GM18858 (cell line): Measurements from ENCODE around the gene MITF.
"Not testable (repeated sequence)": the region's sequence is repeated elsewhere in the genome, so short reads cannot be mapped to it uniquely, and the experiment has no call there.

Experiments used
- ATAC-seq: cut with Tn5 transposase; IDR thresholded peaks from one replicate; pipeline ENCODE4 v1.9.1; 2021; ENCODE audit not compliant: unreplicated experiment

Gene MITF

DNA sequence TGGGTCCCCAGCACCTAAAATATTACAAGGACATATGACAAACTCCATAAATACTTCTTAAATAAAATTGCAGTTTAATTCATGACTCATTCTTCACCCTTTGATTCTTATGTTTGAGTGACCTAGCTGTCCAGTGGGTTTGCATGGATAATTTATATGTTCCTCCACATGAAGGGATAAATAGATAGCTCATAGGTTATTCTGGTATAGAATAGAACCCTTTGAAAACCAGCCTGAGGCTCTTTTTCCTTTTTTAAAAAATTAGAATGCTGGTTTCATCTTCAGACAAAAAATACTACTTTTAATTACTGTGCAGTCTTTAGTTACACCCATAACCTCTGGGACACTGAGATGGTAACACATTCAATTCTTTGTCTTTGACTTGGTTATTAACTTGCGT, 163.1 kb downstream of the MITF start:
- ATAC-seq: no peak

- no peak for ATAC-seq
These were observed 167.2 kb downstream of the MITF start for GRCh38 chr3:69906351-69906966.

GRCh38 chr3:69907554-69907953, 168.3 kb downstream of the MITF start:
- ATAC-seq: no peak

DNA sequence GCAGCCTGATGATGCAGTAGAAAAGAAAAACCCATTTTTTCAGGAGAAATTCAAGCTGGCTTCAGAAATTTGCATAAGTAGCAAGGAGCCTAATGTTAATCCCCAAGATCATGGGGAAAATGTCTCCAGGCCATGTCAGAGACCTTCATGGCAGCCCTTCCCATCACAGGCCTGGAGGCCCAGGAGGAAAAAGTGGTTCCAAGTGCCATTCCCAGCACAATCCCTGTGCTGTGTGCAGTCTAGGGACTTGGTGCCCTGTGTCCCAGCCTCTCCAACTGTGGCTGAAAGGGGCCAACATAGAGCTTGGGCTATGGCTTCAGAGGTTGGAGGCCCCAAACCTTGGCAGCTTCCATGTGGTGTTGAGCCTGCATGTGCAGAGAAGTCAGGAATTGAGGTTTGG, 170.6 kb downstream of the MITF start:
- ATAC-seq: not testable (repeated sequence)

- ATAC-seq: no peak
These were observed 174.2 kb downstream of the MITF start for GRCh38 chr3:69913422-69913821.

DNA sequence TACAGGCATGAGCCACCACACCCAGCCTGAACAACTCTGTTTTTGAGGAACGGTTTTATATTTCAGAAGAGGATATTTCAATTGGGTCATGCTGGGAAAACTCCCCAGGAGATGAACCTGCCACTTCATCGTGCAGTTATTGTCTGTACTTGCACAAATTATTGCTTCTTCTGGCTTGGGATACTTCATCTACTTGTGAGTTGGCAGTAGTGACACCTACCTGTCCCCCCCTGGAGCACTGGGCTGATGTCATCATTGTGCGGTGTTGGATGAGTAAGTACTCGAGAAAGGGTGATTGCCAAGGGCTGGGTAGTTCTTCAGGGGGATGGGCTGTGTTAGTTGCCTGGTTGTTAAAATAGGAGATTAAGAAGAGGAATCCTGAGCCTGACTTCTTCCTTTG, 175.1 kb downstream of the MITF start:
- no peak for ATAC-seq

DNA sequence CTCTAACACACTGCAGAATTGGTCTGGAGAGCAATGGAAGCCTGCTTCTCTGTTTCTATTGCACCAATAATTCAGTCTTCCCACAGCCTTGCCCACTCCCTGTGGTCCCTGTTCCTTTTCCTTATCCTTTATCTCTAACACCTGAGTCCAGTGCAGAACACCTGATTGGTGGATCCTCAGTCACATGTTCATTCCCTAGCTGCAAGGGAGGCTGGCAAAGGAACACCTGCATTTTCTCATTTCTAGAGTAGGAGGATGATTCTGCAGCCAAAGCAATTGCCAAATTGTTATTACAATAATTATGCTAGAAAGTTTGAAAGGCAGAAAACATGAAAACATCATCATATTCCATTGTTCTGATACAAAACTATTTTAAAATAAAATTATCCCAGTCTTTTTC, 176.5 kb downstream of the MITF start:
- no peak for ATAC-seq

DNA sequence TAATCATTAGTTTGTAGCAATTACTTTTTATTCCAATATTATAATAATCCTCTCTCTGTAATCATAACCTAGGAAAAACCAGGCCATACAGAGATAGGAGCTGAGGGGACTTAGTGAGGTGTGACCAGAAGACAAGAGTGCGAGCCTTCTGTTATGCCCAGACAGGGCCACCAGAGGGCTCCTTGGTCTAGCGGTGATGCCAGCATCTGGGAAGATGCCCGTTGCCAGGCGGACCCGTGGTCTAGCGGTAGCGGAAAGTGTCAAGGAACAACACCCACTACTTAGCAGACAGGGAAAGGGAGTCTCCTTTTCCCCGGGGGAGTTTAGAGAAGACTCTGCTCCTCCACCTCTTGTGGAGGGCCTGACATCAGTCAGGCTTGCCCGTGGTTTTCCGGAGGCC, 180.7 kb downstream of the MITF start:
- ATAC-seq: not testable (repeated sequence)

- ATAC-seq: no peak
These were observed 182.4 kb downstream of the MITF start for GRCh38 chr3:69921651-69922050.

GRCh38 chr3:69922521-69923000, 183.3 kb downstream of the MITF start:
- no peak for ATAC-seq

DNA sequence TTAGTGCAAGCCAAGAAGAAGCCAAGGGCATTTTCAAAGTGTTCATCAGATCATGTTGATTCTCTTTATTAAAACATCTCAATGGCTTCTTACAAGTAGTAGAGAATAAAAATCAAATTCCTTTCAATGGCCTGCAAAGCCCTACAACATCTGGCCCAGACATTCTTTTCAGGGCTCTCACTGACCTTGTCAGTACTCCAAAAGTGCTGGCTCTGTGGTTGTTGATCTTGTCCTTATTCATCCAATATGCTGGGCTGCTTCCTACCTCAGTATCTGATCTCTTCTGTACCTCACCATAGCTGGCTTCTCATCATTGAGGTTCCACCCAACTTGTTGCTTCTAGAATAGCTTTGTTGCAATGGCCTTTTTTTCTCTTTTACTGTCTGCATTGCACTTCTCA, 186.2 kb downstream of the MITF start:
- no peak for ATAC-seq

DNA sequence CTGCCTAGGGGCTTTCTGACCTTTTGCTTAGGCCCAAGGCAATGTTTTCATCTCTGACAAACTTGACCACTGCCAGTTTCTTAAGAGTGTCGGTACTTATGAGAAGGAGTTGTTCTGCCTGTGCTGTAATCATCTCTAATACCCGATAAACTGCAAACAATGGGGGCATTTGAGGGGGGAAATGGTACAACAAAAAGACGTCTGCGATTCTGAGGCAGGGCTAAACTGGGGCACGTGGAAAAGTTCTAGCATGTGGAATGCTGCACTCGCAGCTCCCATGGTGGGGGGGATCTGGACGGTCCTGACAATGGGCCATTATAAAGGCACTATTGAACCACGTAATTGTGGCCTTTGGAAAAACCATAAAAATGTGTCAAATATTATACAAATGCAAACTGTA, 187.1 kb downstream of the MITF start:
- ATAC-seq: no peak

DNA sequence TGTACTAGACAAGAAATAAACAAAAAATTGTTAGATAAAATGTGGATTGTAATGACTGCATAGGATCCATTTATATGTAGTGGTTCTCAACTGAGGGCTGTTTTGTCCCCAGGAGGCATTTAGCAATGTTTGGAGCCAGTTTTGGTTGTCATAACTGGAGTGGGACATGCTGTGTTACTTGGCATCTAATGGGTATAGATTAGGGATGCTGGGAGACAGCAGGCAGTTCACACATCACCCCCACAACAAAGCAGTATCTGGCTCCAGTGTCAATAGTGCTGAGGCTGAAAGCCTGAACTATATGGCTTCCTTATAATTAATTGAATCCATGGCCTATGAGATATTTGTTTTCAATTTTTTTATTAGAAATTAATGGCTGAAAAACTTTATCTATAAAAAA, 188.3 kb downstream of the MITF start:
- ATAC-seq: no peak

GRCh38 chr3:69929019-69929418, 189.8 kb downstream of the MITF start:
- no peak for ATAC-seq

- ATAC-seq: no peak
These were observed 191.3 kb downstream of the MITF start for GRCh38 chr3:69930564-69930963.

GRCh38 chr3:69932087-69932486, 192.8 kb downstream of the MITF start:
- ATAC-seq: no peak

- no peak for ATAC-seq
These were observed 193.2 kb downstream of the MITF start for GRCh38 chr3:69932501-69932900.

GRCh38 chr3:69934398-69934797, 195.1 kb downstream of the MITF start:
- no peak for ATAC-seq

DNA sequence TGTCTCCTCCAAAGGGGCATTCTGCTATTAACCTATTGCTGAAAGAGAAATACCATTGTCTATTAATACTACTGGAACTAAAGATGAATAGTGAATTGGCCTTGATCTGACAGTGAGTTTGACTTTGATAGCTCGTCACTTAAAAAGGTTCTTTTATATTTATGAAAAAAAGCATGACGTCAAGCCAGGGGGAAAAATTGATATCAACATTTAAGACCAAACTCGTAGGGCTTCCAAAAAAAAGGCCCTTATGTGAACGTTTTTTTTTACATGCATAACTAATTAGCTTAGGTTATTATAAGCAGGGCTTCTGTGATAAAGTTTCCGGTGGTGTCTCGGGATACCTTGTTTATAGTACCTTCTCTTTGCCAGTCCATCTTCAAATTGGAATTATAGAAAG, 197.0 kb downstream of the MITF start:
- ATAC-seq: no peak

DNA sequence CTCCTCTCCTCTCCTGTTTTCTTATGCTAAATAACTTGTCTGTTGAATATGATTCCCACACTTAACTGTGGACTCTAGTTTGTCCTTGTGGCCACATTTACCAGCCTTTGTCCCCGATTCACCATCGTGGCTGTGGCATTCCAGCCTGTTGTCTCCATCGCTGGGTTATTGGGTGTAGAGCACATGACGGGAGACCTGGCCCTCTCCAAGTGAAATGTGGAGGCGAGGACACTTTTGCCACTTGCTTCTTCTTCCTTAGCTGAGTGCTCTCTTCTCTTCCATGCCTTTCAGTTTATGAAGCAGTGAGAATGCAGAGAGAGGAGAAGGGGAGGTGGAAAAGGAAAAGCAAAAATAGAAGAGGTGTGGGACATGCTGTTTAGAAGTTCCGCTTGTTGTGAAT, 198.8 kb downstream of the MITF start:
- ATAC-seq: no peak

GRCh38 chr3:69938931-69939330, 199.7 kb downstream of the MITF start:
- no peak for ATAC-seq

DNA sequence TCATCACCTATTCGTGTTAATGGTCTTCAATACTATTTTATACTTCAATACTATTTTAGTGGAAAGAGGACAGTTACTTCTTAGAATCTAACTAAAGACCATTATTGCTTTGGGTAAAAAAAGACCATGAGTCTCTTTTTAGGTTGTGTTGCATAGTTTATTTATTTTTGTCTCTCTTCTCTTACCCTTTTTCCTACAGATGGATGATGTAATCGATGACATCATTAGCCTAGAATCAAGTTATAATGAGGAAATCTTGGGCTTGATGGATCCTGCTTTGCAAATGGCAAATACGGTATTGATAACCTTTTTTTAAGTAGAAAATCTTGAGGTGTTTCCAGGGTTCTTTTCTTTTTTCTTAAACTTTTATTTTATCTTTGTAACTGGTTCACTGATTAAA, 201.8 kb downstream of the MITF start:
- ATAC-seq: no peak

DNA sequence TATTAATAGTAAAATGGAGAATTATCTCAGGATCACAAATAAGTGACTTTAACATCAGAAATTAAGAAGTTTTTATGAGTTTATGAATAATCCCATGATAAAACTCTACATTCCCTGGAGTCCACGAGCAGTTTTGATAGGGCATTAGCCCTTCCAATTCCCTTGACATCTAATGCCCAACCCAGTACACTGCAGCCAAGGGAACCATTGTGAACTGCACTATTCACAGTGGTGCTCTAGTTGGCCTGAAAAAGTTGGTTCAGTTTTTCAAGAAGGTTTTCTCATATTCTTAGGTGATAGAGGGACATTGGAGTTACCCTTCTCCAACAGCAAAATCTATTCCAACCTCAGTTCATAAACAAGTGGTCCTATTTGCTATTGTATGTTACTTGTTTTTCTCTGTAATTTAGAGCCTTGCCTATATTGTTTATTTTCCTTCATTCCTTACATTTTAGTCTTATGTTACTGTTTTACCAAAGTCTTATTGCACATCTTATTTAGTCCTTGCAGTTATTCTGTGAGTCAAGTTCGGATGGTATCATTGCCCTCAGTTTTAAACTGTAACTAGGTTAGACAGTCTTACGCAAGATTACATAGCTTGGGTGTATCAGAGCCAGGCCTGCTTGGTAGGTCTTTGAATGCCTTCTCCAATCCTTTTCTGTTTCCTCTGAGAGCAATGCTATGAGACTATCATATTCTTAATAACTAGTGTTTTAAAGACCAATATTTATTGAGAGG, 202.3 kb downstream of the MITF start:
- ATAC-seq: no peak
